ENCODE results near the gene CLIP2.

The CLIP2 gene

GRCh38 chr7:74454925-74455288 is 165.7 kb downstream of the CLIP2 start:
- no peak for DNase-seq (ENCODE audit: low read depth)
- TF ChIP-seq CTCF (IDR thresholded peaks at IDR 0.05; ENCODE audit: insufficient read depth, low read depth, low read length, missing control alignments) = no peak
- peak overlapping the region; percentile 65 for H3K4me3 ChIP-seq (ENCODE audit: low read length)

DNA sequence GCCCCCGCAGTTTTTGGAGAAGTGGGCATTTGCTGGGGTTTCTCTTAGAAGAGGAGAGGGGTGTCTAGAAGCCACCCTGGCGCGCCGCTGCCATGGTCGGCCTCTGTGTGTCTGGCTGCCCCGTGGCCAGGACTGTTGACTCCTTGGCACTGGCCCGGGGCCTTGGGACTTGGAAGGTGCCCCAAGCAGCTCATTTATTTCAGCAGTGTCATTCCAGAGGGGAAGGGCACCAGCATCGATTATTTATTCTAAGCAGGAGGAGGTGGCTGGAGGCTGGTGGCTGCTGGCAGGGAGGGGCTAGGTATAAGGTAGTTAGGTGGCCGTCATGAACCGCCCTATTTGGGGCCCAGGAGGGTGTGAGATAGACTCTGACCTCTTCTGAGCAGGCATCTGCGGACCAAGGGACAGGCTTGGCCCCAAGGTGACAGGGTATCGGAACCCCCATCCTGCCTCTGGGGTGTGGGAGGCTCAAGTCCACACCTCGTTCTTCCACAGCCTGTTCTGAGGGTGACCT is 166.1 kb downstream of the CLIP2 start:
- peak overlapping the region; percentile 65 for H3K4me3 ChIP-seq (ENCODE audit: low read length)
- no peak for DNase-seq (ENCODE audit: low read depth)
- no peak for TF ChIP-seq CTCF (IDR thresholded peaks at IDR 0.05; ENCODE audit: insufficient read depth, low read depth, low read length, missing control alignments)

Measured in epithelial cell of esophagus (primary cell).